Neural cell (in vitro differentiated cells): ENCODE measurements around the gene SIGLEC5.

Source experiments
- CTCF ChIP-seq: fragments of 450-650 bp; IDR thresholded peaks from 2 replicates; pipeline ENCODE4 v1.5.1; 2014; ENCODE audit warnings: antibody characterized with exemption, mild to moderate bottlenecking, moderate library complexity; ENCODE audit not compliant: poor library complexity, severe bottlenecking
- EP300 ChIP-seq: fragments of 450-650 bp; conservative IDR thresholded peaks from 2 replicates; pipeline ENCODE4 v1.6.1; 2014; ENCODE audit warnings: antibody characterized with exemption, mild to moderate bottlenecking, moderate library complexity; ENCODE audit not compliant: poor library complexity, severe bottlenecking
- MXI1 ChIP-seq: fragments of 450-650 bp; conservative IDR thresholded peaks from 2 replicates; pipeline ENCODE4 v1.6.1; 2014; ENCODE audit warnings: antibody characterized with exemption, mild to moderate bottlenecking; ENCODE audit not compliant: poor library complexity, severe bottlenecking
- POLR2AphosphoS5 ChIP-seq: IDR thresholded peaks from 2 replicates; pipeline ENCODE4 v1.6.1; 2012
- RAD21 ChIP-seq: fragments of 450-650 bp; conservative IDR thresholded peaks from 2 replicates; pipeline ENCODE4 v1.6.1; 2014; ENCODE audit warnings: antibody characterized with exemption, mild to moderate bottlenecking, moderate library complexity
- REST ChIP-seq: IDR thresholded peaks from 2 replicates; pipeline ENCODE4 v1.6.1; 2012; ENCODE audit warnings: borderline replicate concordance
- SMC3 ChIP-seq: fragments of 450-650 bp; conservative IDR thresholded peaks from 2 replicates; pipeline ENCODE4 v1.6.1; 2014; ENCODE audit warnings: antibody characterized with exemption, mild to moderate bottlenecking, moderate library complexity; ENCODE audit not compliant: poor library complexity
- TAF1 ChIP-seq: IDR thresholded peaks from 2 replicates; pipeline ENCODE4 v1.6.1; 2012; ENCODE audit warnings: low read depth

- TF ChIP-seq CTCF: no peak
- TF ChIP-seq TAF1: no peak
- no peak for TF ChIP-seq EP300
- TF ChIP-seq REST: no peak
- no peak for TF ChIP-seq POLR2AphosphoS5
- no peak for TF ChIP-seq SMC3
- TF ChIP-seq RAD21: no peak
- TF ChIP-seq MXI1: no peak
Measured at GRCh38 chr19:51572410-51572809, 57.8 kb downstream of the SIGLEC5 start.
